Stimulated activated CD4-positive, alpha-beta T cell treated with anti-CD3 and anti-CD28 coated beads, Interleukin-2, amount 100 ng/mL, for 24 hours (primary cell): ENCODE data around the gene NRCAM.
"Not testable (repeated sequence)": the region's sequence is repeated elsewhere in the genome, so short reads cannot be mapped to it uniquely, and the experiment has no call there.

Source experiments
- DNase-seq, 2 donors: peaks; one replicate each; pipeline ENCODE4 v3.0.0-alpha.2; 2020

Gene NRCAM

GRCh38 chr7:108393097-108393496, 63.1 kb downstream of the NRCAM start:
- not testable (repeated sequence) for DNase-seq

GRCh38 chr7:108387686-108388085, 68.5 kb downstream of the NRCAM start:
- DNase-seq, result not testable (repeated sequence)

GRCh38 chr7:108385834-108386422, 70.3 kb downstream of the NRCAM start:
- DNase-seq, result no peak

GRCh38 chr7:108384716-108385483, 71.3 kb downstream of the NRCAM start:
- DNase-seq, result no peak

- DNase-seq, result no peak
Measured at GRCh38 chr7:108382932-108383331, 73.3 kb downstream of the NRCAM start.

- DNase-seq, result no peak
Measured at GRCh38 chr7:108380517-108380916, 75.7 kb downstream of the NRCAM start.

- DNase-seq, result no peak
Measured at GRCh38 chr7:108376206-108376605, 80.0 kb downstream of the NRCAM start.

- no peak for DNase-seq
Measured at GRCh38 chr7:108375668-108376067, 80.6 kb downstream of the NRCAM start.

- DNase-seq, result no peak
Measured at GRCh38 chr7:108374899-108375298, 81.3 kb downstream of the NRCAM start.

GRCh38 chr7:108372618-108373017, 83.6 kb downstream of the NRCAM start:
- no peak for DNase-seq

- DNase-seq, result no peak
Measured at GRCh38 chr7:108370616-108371015, 85.6 kb downstream of the NRCAM start.

GRCh38 chr7:108368466-108368865, 87.8 kb downstream of the NRCAM start:
- no peak for DNase-seq

GRCh38 chr7:108367946-108368345, 88.3 kb downstream of the NRCAM start:
- DNase-seq, result no peak

GRCh38 chr7:108367314-108367713, 88.9 kb downstream of the NRCAM start:
- DNase-seq, result no peak

GRCh38 chr7:108363659-108364058, 92.6 kb downstream of the NRCAM start:
- no peak for DNase-seq

GRCh38 chr7:108360058-108360800, 96.0 kb downstream of the NRCAM start:
- DNase-seq, result no peak

- no peak for DNase-seq
Measured at GRCh38 chr7:108358553-108358952, 97.7 kb downstream of the NRCAM start.

- DNase-seq, result no peak
Measured at GRCh38 chr7:108351729-108352131, 104.5 kb downstream of the NRCAM start.

GRCh38 chr7:108348913-108349312, 107.3 kb downstream of the NRCAM start:
- DNase-seq, result no peak

- DNase-seq, result no peak
Measured at GRCh38 chr7:108347616-108348015, 108.6 kb downstream of the NRCAM start.

- no peak for DNase-seq
Measured at GRCh38 chr7:108345710-108346336, 110.4 kb downstream of the NRCAM start.

- no peak for DNase-seq
Measured at GRCh38 chr7:108340856-108341411, 115.3 kb downstream of the NRCAM start.

- not testable (repeated sequence) for DNase-seq
Measured at GRCh38 chr7:108340406-108340805, 115.8 kb downstream of the NRCAM start.
